ENCODE results near the gene F13A1.

Gene F13A1

DNA sequence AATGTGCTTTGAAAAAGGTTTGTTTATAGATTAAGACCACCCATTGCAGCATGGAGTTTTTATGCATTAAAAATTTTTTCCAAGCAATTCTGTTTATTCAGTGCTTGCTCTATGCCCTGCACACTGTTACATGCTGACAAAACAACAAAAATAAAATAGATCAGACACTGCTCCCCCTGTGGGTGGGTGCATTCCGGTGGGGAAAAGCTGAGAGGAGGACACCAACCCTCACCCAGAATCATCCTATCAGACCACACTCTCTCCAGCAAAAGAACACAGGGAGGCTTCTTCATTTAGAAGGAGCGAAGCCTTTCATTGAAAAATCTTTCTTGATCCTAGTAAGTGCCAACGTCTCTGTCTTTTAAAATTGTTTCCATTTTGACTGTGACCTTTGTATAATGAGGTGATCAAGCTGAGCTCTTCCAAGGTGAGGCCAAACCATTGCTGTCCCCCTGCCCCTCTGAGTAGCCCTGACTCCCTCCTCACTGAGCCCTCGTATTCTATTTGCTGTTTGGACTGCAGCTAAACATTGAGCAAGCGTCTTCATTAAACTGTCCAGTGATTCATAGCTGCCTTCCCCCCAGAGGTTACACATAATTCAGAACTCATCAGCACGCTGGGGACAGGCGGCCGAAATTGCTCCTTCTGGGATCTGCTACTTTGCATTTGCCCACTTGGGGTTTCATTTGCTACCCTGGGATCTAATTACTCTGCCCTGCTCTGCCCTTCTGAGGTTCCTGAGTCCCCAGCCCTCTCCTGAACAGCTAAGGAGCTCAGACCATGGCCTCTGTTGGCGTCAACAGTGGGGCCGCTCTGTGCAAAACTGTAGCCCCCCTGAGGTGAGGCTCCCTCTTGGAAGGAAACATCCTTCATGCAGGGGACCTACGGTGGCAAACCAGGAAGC, 102.4 kb downstream of the F13A1 start:
- intact Hi-C loops (cut with DNase I) = no loop called here
- no peak for DNase-seq

DNA sequence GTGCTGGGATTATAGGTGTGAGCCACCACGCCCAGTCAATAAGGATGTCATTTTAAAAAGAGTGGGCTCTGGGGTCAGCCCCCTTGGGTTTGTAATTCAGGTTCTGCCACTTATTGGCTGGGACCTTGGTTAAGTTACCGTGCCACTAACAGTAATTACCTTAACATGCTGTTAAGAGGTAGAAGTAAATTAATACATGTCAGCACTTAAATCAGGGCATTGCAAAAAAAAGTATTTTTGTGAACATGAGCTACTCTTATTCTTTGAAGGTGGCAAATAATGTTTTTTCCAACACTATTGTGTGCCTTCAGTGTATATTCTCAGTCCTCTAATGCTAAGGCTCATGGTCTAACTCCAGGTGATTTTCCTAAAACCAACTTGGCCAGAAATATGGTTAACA, 109.5 kb downstream of the F13A1 start:
- no peak for DNase-seq
- intact Hi-C loops (cut with DNase I) = no loop called here

DNA sequence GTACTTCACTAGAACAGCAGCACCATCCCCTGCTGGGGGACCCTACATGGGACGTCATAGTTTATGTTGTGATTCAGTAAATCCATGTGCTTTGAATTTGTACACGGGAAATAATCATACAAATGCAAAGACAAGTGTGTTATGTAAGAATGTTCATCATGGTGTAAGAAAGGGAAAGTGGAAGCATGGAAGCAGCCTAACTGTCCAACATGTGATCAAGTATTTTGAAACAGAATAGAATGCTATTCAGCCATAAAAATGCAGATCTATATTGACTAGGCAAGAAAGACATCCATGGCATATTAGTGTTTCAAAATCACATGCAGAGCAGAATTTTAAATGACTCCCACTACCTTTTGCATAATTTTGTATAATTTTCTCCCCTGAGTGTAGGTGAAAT, 117.6 kb downstream of the F13A1 start:
- no peak for DNase-seq
- intact Hi-C loops (cut with DNase I) = no loop called here

DNA sequence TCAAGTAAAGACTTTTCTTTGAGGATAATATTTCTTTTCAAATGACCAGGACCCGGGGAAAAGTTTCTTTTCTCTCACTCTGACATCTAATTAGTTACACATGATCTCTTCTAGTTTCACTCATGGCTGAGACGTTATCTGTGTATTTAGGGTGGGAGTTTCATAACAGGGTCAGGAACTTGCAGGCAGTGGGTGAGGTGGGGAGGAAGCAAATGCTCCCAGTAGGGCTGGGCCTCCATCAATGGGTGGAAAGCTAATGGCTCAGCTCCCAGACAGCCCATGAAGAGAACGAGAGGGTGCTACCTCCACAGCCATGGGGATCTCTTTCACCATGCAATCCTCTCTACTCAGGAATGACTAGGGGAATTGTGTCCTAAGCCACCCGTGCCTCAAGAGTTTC, 119.3 kb downstream of the F13A1 start:
- no peak for DNase-seq
- intact Hi-C loops (cut with DNase I) = no loop called here

DNA sequence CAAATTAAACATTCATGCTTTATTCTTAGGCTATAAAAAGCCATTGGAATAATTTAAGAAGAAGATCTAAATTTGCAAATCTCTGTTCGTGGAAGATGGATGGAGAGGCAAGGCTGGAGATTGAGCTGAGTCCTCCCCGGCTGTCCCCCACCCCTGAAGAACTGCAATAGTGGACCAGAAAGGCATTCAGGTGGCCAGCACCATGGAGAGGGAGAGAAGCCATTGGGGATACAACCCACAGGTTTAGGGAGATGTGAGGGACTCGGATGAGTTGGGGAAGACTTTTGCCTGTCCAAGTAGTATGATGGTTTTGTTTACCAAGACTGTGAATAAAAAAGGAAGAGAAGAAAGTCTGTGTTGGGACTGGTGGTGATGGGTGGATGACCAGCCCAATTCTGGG, 120.8 kb downstream of the F13A1 start:
- intact Hi-C loops (cut with DNase I) = no loop called here
- no peak for DNase-seq

DNA sequence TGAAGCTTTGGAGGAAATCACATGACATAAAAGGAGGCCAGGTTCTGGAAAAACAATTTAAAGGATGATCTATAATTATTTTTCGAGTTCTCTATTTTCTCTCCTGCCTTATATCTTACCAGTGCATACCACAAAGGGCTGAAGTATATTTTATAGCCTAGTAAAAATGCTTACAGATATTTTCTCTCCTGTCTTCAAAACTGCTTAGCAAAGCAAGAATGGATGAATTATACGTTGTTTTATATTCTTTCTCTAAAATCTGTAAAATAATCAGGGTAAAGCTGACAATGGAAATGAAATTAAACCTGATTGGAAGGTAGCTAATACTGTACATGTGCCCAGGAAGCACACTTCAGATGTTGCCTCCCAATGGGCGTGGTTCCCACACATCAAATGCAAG, 123.7 kb downstream of the F13A1 start:
- no peak for DNase-seq
- intact Hi-C loops (cut with DNase I) = no loop called here

DNA sequence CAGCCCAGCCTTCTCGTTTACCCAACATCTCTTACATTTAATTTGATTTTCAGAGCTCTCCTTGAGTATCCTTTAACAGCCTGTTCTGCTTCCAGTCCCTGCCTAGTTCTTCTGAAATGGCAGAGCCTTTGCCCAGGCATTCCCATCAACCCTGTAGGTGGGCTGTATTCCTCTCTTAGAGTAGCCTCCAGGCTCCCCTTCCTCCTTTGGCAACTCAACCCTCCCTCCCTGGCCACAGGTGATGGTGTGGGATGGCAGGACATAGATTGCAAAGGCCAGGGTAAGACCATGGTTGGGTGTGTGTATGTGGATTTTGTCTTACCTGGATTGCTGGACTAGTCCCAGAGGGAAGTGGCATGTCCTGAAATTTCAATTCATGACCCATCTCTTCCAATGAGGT, 125.4 kb downstream of the F13A1 start:
- intact Hi-C loops (cut with DNase I) = no loop called here

DNA sequence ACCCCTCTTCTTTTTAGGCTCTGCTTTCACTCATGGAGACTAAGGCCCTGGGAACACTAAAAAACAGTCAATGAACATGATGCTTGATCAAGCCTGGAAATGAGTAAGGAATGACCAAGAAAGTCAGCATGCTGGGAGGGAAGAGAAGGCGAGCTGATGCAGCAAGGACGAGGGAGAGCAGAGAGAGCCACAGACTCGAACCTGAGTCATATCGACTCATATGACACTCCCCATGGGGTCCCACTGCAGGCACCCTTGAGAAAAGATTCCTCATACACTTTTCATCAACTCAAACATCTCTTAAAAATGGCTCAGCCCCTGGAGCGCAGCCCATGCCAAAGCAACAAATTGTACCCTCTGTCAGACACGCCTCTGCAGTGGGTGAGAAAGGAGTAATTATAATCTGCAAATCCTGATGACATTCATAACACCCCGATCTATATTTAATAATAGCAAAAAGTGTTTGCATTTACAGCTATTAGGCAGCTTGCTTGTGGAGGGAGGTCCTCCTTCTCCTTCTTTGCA, 127.2 kb downstream of the F13A1 start:
- intact Hi-C loops (cut with DNase I) = no loop called here
- peak in 31 of 42 donors; percentile 14 to 79 (median 47) for DNase-seq

More for the DNA sequence above, 125.4 kb downstream of the F13A1 start:
- no peak for DNase-seq

DNA sequence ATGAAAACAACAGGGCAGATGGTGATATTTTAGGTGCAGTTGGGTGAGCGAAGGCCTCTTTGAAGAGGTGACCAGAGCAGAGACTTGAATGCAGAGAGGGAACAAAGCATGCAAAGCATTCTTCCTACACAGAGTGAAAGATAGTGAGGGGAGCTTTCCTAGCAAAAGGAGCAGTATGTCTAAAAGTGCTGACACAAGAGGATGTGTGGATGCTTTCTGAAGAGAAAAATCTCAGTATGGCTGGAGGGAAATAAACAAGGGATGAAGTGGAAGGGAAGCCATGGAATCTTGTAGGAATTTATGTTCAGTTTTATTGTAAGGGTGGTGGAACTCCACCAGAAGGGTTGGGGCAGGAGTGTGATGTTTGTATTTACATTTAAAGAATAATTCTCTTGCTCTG, 128.6 kb downstream of the F13A1 start:
- intact Hi-C loops (cut with DNase I) = no loop called here

DNA sequence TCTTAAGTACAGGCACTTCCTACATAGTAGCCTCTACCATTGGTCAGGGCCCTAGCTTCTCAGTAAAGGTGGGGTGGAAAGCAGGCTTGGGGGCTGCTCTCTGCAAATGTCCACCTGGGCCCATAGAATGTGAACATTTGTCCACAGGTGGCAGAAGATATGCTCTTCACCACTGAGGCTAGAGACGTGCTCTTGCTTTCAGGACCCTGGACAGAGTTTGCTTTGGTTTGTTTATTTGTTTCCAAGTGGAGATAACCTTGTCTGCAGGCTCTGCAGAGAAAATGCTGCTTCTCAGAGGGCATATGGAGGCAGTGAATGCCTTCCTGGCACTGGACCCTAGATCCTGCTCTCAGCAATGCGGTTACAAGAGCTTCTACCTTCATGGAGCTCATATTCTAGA, 129.0 kb downstream of the F13A1 start:
- DNase-seq = no peak
- intact Hi-C loops (cut with DNase I) = no loop called here

More for the DNA sequence above, 128.6 kb downstream of the F13A1 start:
- no peak for DNase-seq

DNA sequence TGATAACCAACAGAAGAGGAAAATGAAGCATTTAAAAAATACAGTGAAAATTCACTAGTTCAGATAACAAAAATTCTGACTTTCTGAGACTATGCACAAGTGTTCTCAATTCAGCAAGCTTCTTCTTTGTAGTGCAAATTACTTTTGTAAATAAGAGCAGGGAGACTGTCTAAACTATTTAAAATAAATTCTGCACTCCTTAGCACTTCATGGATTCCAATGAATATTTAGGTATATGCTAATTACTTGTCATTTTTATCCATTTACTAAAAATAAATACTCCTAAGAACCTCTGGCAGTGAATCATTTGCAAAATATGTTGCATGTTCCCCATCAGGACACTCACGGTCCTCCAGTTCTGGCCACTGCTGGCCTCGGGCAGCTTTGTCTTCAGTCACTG, 139.8 kb downstream of the F13A1 start:
- intact Hi-C loops (cut with DNase I) = no loop called here
- no peak for DNase-seq

DNA sequence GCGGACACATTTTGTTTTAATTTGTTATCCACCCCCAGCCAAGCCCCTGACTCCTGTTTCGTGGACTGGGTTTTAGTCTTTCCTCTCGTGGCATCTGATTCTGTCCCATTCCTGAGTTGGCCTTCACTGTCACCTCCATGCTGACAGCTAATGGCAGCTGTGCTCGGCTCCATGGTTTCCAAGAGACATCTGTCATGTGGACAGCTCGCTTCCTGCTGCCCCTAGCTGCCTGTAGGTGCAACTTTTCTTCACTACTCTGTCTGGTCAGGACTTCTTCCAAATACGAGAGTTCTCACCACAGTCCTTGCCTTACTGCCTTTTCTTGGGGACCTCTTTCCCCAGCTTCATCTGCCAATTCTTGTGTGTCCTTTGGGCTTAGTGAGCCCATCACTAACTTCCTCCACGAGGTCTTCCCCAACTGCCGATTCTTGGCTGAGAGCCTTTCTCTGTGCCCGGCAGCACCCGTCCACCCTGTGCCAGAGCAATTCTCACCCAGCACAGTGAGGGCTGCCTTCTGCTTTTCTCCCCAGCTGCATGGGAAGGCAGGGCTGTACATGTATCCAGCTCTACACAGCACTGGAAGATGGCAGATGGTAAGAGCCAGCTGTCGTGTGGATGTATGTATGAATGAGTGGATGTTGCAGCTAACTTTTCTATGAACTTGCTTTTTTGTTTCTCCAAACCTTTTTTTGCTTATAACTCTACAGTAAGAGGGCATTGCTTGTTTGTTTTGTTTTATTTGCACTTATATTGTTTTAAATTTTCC, 140.4 kb downstream of the F13A1 start:
- intact Hi-C loops (cut with DNase I) = no loop called here
- DNase-seq = no peak

DNA sequence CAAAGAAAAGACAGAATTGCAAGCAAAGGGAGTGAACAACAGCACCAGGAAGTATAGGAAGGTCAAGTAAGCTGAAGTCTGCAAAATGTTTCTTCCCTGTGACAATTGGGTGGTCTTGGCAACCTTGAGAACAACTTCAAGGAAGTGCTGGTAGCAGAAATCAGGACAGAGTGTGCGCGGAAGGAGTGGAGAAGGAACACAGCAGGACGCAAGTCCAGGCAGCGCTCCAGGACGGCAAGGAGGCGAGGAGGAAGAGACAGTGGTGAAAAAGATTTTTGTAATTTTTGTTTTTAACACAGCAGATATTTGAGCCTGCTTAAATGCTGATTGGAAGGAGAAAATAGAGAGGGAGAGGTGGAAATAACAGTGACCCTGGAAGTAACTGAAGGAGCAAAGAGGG, 141.7 kb downstream of the F13A1 start:
- intact Hi-C loops (cut with DNase I) = no loop called here
- peak in 1 of 42 donors; percentile 35 for DNase-seq

DNA sequence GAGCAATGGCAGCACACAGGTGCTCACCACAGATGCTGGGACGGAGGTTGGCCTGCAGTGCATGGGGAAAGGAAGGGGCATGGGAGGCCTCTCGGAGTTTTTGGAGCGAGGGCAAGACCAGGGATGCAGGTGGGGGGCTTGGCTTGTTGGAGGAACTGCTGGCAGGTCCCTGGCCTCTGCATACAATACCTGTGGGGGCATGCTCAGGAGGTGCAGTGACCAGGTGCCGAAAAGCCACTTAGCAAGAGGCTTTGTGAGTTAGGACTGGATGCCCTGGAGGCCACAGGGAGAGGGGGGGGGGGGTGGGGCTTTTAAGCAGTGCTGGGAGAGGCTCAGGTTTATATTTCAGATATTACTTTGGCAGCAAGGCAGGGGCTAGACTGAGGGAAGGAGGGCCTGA, 142.7 kb downstream of the F13A1 start:
- DNase-seq = peak in 1 of 42 donors; percentile 3
- intact Hi-C loops (cut with DNase I) = no loop called here

DNA sequence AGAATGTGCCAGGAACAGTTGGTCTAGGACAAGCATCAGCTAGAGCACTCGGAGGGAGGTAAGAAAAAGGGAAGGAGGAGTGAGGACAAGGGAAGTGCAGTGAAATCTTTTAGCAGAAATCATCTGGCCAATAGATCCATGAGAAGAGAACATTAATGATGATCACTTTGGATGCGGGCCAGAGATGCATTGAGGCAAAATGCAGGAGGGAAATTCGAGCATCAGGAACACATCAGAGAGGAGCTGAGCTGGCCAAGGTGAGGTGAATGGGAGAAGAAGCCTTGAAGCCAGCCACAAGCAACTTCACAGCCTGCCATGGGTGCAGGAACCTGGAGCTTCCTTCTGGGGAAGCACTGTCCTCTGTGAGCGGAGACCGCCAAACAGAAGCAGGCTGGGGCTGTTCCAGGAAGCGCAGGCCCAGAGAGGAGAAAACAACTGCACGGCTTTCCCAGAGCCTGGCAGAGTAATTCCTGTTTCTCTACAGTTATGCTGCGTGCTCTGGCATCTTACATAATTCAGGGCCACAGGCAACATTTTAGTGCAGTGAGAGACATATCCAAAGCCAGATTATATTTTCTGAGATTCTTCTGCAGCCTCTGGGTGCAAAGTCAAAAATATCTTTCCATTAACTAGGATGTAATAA, 143.8 kb downstream of the F13A1 start:
- peak in 7 of 42 donors; percentile 10 to 56 (median 27) for DNase-seq
- intact Hi-C loops (cut with DNase I) = no loop called here

DNA sequence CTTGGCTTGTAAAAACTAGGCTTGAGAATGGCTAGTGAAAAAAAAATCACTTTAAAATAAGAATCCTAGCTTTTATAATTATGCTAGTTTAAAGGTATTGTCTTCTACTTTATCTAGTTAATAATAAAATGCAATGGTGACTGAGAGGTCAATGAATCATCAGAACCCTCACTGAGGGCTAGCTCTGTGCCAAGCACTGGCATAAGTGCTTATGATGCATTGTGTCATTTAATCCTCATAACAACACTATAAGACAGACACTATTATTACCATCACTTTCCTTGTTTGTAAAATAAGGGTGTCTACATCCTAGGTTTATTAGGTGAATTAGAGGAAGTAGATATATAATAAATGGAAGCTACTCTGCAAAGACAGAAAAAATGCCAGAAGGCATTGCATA, 144.3 kb downstream of the F13A1 start:
- peak in 1 of 42 donors; percentile 1 for DNase-seq
- intact Hi-C loops (cut with DNase I) = no loop called here

DNA sequence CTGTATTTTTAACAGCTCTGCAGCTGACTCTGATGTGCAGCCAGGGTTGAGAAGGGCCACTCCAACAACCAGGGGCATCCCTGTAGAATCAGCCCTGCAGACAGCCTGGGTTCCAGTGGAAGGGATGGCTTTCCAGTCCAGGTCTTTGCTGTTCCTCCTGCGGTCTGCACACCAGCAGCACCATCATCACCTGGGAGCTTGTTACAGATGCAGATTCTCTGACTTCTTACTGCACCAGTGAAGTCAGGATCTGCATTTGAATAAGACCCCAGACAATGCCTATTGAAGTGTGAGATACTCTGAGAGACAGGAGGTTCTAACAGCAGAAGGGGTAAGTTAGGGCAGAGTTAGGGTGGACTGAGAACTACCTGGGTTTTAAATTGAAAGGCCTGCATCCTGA, 151.3 kb downstream of the F13A1 start:
- intact Hi-C loops (cut with DNase I) = no loop called here

DNA sequence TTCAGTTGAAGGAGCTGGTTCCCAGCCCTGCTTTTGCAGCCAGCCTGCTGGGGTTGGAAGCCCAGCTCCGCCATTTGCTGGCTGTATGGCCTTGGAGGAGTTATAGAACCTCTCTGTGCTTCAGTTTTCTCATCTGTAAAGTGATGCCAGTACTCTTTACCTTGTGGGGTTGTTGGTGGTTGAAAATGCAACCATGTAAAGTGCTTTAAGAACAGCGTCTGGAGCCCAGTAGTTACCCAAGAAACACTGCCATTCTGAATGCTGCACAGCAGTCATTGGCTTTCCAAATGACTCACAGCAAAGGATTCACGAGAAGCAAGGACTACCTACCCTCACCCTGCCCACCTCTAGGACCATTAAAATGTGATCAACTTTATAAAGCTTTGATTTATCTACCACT, 154.4 kb downstream of the F13A1 start:
- intact Hi-C loops (cut with DNase I) = no loop called here
- no peak for DNase-seq

More for the DNA sequence above, 151.3 kb downstream of the F13A1 start:
- DNase-seq = peak in 1 of 42 donors; percentile 17

DNA sequence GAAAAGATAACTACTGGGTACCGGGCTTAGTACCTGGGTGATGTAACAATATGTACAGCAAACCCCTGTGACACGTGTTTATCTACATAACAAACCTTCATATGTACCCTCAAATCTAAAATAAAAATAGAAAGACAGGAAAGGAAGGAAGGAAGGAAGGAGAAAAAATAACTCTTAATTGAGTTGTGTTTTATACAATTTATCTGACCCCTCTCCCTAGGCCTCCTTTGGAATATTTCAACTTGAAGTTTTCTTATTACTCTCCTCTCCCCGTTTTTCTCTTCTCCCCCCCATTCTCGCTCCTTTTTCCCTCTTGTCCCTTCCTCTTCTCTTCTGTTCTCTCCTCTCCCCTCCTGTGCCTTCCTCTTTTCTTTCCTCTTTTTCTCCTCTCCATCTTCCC, 156.1 kb downstream of the F13A1 start:
- intact Hi-C loops (cut with DNase I) = no loop called here

DNA sequence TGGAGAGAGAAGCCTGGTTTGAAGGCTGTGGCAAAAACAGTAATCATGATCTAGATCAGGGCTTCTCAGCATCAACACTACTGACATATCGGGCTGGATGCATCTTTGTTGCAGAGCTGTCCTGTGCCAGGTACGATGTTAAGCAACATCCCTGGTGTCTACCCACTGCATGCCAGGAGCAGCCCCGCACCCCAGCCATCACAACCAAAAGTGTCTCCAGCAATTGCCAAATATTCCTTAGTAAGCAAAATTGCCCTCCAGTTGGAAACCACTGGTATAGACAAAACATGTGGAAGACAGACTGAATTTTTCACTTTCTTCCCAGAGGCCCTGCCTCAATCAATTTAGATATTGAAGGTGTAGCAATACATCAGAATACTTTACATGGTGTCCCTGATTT, 166.1 kb downstream of the F13A1 start:
- intact Hi-C loops (cut with DNase I) = no loop called here
- no peak for DNase-seq

More for the DNA sequence above, 156.1 kb downstream of the F13A1 start:
- DNase-seq = no peak
